Measurements from ENCODE around the gene CCNB2. TPM values are rescaled to one million over a fixed set of nuclear protein-coding genes. Genes with fewer than 3 reads are reported as not detected.

CCNB2 gene
- total and polyA plus RNA-seq, 4 donors = 0.32 to 2.2 (median 1.5) TPM; not detected in 1

DNA sequence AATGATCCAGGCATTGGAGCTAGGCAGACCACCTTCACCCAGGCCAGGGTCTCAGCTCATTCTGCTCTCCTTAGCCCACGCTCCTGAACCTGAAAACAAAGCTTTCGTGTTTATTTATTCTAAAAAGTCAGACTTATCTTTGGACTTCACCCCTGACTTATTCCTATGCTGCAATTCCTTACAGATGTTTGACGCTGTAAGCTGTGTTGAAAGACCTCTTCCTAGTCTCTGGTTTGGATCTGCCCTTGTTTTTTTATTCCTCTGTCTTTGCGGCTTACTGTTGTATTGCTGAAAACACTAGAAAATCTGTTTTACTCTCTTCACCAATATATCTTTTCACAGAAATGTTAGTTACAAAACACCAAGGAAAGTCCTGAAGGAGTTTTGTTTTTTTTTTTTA is 61.2 kb downstream of the CCNB2 start:
- Histone ChIP-seq H3K27ac (ENCODE audit: low read depth in 1 of 2, low read length in 2 of 2) (no peak overlapping the region), H3K4me3 (ENCODE audit: low read length in 2 of 2) (no peak overlapping the region), H3K36me3 (ENCODE audit: control insufficient read depth in 1 of 2, insufficient read depth in 2 of 2, low read length in 1 of 2) (peaks cover 0 to 5% of the 10 kb centered on the region in 2 donors), H3K9me3 (ENCODE audit: control insufficient read depth, low read length) (no peaks in the 10 kb centered on the region), H3K27me3 (ENCODE audit: control insufficient read depth in 1 of 2, insufficient read depth in 2 of 2, low read length in 1 of 2) (no peaks in the 10 kb centered on the region), H3K4me1 (ENCODE audit: control insufficient read depth in 1 of 2, insufficient read depth in 2 of 2, low read length in 2 of 2) (peaks cover 6 to 11% of the 10 kb centered on the region in 2 donors)
- ATAC-seq (ENCODE audit: low FRiP score) (no peak), DNase-seq (no peak)
- intact Hi-C loops (cut with DNase I) = loop anchor here in 1 of 2 donors (5.0 kb wide), 2 partner anchors 56 to 71 kb away; no protein-coding TSS in a partner anchor
- WGBS, 2 donors = 6 to 14% methylated on average over 4 of the region's 4 CpGs

DNA sequence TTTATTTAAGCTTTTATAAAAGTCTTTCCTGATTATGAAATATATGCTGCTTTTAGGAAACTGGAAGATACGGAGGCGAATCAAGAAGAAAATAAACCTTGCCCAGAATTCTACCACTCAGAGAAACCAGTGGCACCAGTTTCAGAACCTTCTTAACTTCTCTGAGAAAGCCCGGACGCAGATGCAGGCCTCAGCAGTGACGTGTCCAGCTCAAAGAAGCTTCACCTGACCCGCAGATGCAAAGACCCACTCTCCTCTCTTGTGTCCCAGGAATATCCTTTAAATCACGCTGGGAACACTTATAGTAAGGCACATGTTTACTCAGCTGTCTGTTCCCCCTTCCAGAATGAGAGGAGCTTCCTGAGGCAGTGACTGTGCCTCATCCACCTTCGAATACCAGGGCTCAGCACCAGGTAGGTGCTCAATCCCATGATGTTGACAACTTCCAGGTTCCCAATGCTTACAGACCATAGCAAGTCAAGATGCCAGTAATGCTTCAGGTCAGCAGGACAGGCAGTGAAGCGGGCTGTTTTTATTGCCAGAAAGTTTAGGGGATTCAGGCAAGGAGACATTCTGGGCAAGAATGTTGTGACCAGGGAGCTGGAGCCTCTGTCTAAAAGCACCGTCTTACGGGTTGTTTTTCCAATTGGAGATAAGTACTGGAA is 61.8 kb downstream of the CCNB2 start:
- Histone ChIP-seq H3K36me3 (ENCODE audit: control insufficient read depth in 1 of 2, insufficient read depth in 2 of 2, low read length in 1 of 2) (peaks cover 0 to 5% of the 10 kb centered on the region in 2 donors), H3K27me3 (ENCODE audit: control insufficient read depth in 1 of 2, insufficient read depth in 2 of 2, low read length in 1 of 2) (no peaks in the 10 kb centered on the region), H3K4me1 (ENCODE audit: control insufficient read depth in 1 of 2, insufficient read depth in 2 of 2, low read length in 2 of 2) (peaks cover 6 to 11% of the 10 kb centered on the region in 2 donors), H3K4me3 (ENCODE audit: low read length in 2 of 2) (no peak overlapping the region), H3K9me3 (ENCODE audit: control insufficient read depth, low read length) (no peaks in the 10 kb centered on the region), H3K27ac (ENCODE audit: low read depth in 1 of 2, low read length in 2 of 2) (peak overlapping the region in 1 of 2 donors; percentile 50)
- no peak for DNase-seq
- intact Hi-C loops (cut with DNase I) = loop anchor here in 1 of 2 donors (5.0 kb wide), 2 partner anchors 56 to 71 kb away; no protein-coding TSS in a partner anchor
- no peak for ATAC-seq (ENCODE audit: low FRiP score)
- 46 to 55% methylated on average over 11 of the region's 11 CpGs for WGBS, 2 donors

DNA sequence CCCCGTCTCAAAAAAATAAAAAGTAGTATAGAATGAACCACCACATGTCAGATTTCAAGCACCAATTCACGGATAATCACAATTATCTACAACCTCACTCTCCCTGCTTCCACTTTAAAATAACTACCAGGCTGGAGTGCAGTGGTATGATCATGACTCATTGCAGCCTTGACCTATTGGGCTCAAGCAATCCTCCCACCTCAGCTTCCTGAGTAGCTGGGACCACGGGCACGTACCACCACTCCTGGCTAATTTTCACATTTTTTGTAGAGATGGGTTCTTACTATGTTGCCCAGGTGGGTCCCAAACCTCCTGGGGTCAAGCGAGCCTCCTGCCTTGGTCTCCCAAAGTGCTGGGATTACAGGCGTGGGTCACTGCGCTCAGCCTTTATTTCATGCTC is 63.6 kb downstream of the CCNB2 start:
- Histone ChIP-seq H3K4me1 (ENCODE audit: control insufficient read depth in 1 of 2, insufficient read depth in 2 of 2, low read length in 2 of 2) (peaks cover 6 to 11% of the 10 kb centered on the region in 2 donors), H3K9me3 (ENCODE audit: control insufficient read depth, low read length) (no peaks in the 10 kb centered on the region), H3K27me3 (ENCODE audit: control insufficient read depth in 1 of 2, insufficient read depth in 2 of 2, low read length in 1 of 2) (no peaks in the 10 kb centered on the region), H3K4me3 (ENCODE audit: low read length in 2 of 2) (no peak overlapping the region), H3K27ac (ENCODE audit: low read depth in 1 of 2, low read length in 2 of 2) (peak overlapping the region; percentile 15 to 39), H3K36me3 (ENCODE audit: control insufficient read depth in 1 of 2, insufficient read depth in 2 of 2, low read length in 1 of 2) (peaks cover 0 to 1% of the 10 kb centered on the region in 2 donors)
- intact Hi-C loops (cut with DNase I) = loop anchor here in 1 of 2 donors (5.0 kb wide), 2 partner anchors 54 to 69 kb away; no protein-coding TSS in a partner anchor
- ATAC-seq (ENCODE audit: low FRiP score) (no peak), DNase-seq (no peak)
- 68 to 72% methylated on average over 7 of the region's 7 CpGs for WGBS, 2 donors

DNA sequence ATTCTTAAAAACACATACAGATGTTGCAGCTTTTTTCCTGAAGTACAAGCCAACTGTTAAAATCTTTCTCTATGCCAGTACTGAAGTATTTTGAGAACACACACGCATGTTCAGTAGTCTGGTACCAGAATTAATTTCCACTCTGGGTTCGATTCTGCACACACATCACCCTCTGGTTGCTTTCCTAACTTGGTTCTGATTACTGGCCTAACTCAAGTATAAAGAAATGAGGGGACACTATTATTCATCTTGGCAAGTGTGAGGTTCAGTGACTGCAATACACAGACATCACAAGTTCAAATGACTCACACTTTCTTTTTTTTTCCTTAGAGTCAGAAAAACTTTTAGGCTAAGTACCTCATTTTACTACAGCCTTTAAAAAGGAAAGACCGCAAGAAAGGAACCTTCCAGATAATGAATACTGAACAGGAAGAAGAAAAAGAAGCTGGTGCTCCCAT is 64.3 kb downstream of the CCNB2 start:
- no peak for DNase-seq
- Histone ChIP-seq H3K36me3 (ENCODE audit: control insufficient read depth in 1 of 2, insufficient read depth in 2 of 2, low read length in 1 of 2) (peaks cover 0 to 1% of the 10 kb centered on the region in 2 donors), H3K4me3 (ENCODE audit: low read length in 2 of 2) (no peak overlapping the region), H3K27me3 (ENCODE audit: control insufficient read depth in 1 of 2, insufficient read depth in 2 of 2, low read length in 1 of 2) (no peaks in the 10 kb centered on the region), H3K9me3 (ENCODE audit: control insufficient read depth, low read length) (no peaks in the 10 kb centered on the region), H3K4me1 (ENCODE audit: control insufficient read depth in 1 of 2, insufficient read depth in 2 of 2, low read length in 2 of 2) (peaks cover 6 to 11% of the 10 kb centered on the region in 2 donors), H3K27ac (ENCODE audit: low read depth in 1 of 2, low read length in 2 of 2) (peak overlapping the region; percentile 20 to 80)
- intact Hi-C loops (cut with DNase I) = loop anchor here in 1 of 2 donors (5.0 kb wide), 2 partner anchors 53 to 68 kb away; no protein-coding TSS in a partner anchor
- 5 to 8% methylated on average over 3 of the region's 3 CpGs for WGBS, 2 donors
- ATAC-seq (ENCODE audit: low FRiP score) = peak; percentile 88

DNA sequence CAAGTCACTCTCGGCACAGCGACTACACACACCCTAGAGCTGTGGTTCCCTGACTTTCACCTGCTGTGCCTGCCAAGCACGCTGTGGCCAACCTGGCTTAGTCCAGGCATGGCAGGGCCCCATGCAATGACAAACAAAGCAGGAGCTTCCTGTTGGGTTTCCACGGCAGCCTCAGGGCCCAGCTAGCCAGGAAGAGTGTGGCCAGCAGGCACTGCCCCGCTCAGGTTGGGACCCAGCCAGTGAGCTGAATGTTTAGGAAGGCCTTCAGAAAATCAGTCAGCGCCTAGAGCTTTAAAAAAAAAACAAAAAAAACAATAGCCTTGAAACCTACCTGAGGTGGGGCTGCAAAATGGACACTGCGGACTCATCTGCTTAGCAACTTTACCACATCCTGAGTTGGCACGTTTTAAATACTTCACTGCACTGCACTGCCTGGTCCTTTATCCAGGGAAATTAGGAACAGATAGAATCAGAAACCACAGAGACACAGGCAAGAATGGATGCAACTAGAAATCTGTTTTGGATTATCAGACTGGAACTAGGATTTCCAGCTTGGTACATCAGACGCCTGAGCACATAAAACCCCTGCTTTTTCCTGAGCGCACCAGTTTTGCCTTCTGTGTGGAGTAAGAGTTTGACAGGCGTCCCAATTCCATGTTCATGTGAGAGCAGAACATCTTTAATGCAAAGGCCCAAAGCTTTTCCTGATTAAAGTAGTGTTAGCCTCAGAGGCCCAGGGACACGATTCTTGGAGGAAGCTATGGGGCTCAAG is 65.5 kb downstream of the CCNB2 start:
- intact Hi-C loops (cut with DNase I) = loop anchor here (2.0 to 10.0 kb wide), 3 partner anchors 142 to 324 kb away; partner anchors contain the start of gene MYO1E (in 1 of the 2)
- DNase-seq = peak; percentile 87 to 91
- Histone ChIP-seq H3K4me3 (ENCODE audit: low read length in 2 of 2) (no peak overlapping the region), H3K9me3 (ENCODE audit: control insufficient read depth, low read length) (no peaks in the 10 kb centered on the region), H3K4me1 (ENCODE audit: control insufficient read depth in 1 of 2, insufficient read depth in 2 of 2, low read length in 2 of 2) (peaks cover 6 to 11% of the 10 kb centered on the region in 2 donors), H3K27me3 (ENCODE audit: control insufficient read depth in 1 of 2, insufficient read depth in 2 of 2, low read length in 1 of 2) (no peaks in the 10 kb centered on the region), H3K36me3 (ENCODE audit: control insufficient read depth in 1 of 2, insufficient read depth in 2 of 2, low read length in 1 of 2) (peaks cover 0 to 1% of the 10 kb centered on the region in 2 donors), H3K27ac (ENCODE audit: low read depth in 1 of 2, low read length in 2 of 2) (peak overlapping the region; percentile 63 to 99)
- 34 to 36% methylated on average over 12 of the region's 12 CpGs for WGBS, 2 donors
- ATAC-seq (ENCODE audit: low FRiP score) = peak; percentile 79

DNA sequence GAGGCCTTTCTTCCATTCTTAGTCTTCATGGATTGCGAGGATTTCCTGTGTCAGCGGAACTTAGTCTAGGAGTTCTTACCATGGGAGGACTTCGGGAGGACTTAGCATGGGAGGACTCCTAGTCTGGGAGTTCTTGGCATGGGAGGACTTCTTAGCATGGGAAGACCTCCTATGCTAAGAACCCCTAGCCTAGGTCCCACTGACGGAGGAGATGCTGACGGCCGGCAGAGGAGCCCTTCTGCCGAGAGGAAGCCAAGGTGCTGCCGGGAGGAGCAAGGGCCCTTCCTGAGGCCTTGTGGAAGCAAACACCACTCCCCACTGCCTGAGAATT is 66.1 kb downstream of the CCNB2 start:
- intact Hi-C loops (cut with DNase I) = loop anchor here (2.0 to 10.0 kb wide), 3 partner anchors 141 to 324 kb away; partner anchors contain the start of gene MYO1E (in 1 of the 2)
- Histone ChIP-seq H3K4me1 (ENCODE audit: control insufficient read depth in 1 of 2, insufficient read depth in 2 of 2, low read length in 2 of 2) (peaks cover under 1 to 10% of the 10 kb centered on the region in 2 donors), H3K36me3 (ENCODE audit: control insufficient read depth in 1 of 2, insufficient read depth in 2 of 2, low read length in 1 of 2) (peaks cover 0 to 1% of the 10 kb centered on the region in 2 donors), H3K27me3 (ENCODE audit: control insufficient read depth in 1 of 2, insufficient read depth in 2 of 2, low read length in 1 of 2) (no peaks in the 10 kb centered on the region), H3K27ac (ENCODE audit: low read depth in 1 of 2, low read length in 2 of 2) (peak overlapping the region; percentile 55 to 63), H3K4me3 (ENCODE audit: low read length in 2 of 2) (no peak overlapping the region), H3K9me3 (ENCODE audit: control insufficient read depth, low read length) (no peaks in the 10 kb centered on the region)
- DNase-seq (no peak), ATAC-seq (ENCODE audit: low FRiP score) (no peak)
- WGBS, 2 donors = 96% methylated on average over 8 of the region's 8 CpGs

DNA sequence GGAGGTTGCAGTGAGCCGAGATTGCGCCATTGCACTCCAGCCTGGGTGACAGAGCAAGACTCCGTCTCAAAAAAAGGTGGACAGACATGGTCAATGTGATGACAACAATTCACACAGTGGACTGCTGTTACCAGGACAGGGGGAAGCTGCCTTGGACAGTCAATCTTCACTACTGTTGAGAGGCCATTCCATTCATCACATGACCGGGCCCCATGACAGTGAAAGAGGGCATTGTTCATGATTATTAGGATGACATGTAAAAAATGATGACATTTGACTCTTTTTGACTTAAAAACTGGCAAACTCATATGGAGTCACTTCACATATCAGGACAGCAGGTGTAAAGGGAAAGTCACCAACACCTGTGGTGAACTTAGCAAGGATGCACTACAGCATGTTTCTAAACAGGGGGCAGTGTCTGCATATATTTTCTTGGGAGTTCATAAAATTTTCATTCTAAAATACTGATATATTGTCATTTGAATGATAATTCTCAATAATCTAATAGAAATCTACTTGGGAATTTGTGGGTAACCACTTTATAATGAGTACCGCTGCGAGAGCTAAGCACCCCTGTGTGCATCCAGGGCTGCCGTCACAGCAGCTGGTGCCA is 67.4 kb downstream of the CCNB2 start:
- H3K4me1 ChIP-seq (ENCODE audit: control insufficient read depth in 1 of 2, insufficient read depth in 2 of 2, low read length in 2 of 2) = peaks cover 0 to 5% of the 10 kb centered on the region in 2 donors
- H3K27ac ChIP-seq (ENCODE audit: low read depth in 1 of 2, low read length in 2 of 2) = no peak overlapping the region
- DNase-seq (no peak), ATAC-seq (ENCODE audit: low FRiP score) (no peak)
- intact Hi-C loops (cut with DNase I) = loop anchor here (5.0 to 10.0 kb wide), 2 partner anchors 140 to 322 kb away; no protein-coding TSS in a partner anchor
- no peak overlapping the region for H3K4me3 ChIP-seq (ENCODE audit: low read length in 2 of 2)
- peaks cover 2 to 4% of the 10 kb centered on the region in 2 donors for H3K36me3 ChIP-seq (ENCODE audit: control insufficient read depth in 1 of 2, insufficient read depth in 2 of 2, low read length in 1 of 2)
- WGBS, 2 donors = 98 to 99% methylated on average over 7 of the region's 7 CpGs
- H3K27me3 ChIP-seq (ENCODE audit: control insufficient read depth in 1 of 2, insufficient read depth in 2 of 2, low read length in 1 of 2) = no peaks in the 10 kb centered on the region
- H3K9me3 ChIP-seq (ENCODE audit: control insufficient read depth, low read length) = no peaks in the 10 kb centered on the region

DNA sequence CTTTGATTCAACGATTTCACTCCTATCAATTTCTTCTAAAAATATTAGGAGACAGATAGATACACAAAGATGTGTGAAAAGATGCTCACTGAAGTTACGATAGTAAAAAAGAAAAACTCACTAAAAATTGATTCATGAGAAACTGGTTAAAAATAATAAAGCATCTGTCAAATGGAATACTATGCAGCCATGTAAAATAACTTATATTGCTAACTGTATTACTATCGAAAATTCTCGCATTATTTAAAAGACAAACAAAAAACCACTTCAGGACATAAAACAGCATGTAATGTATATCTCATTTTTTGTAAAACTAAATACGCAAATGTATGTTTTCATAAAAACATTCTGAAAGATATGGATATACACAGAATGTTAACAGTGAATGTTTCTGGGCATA is 68.2 kb downstream of the CCNB2 start:
- Histone ChIP-seq H3K4me1 (ENCODE audit: control insufficient read depth in 1 of 2, insufficient read depth in 2 of 2, low read length in 2 of 2) (peaks cover 0 to 5% of the 10 kb centered on the region in 2 donors), H3K9me3 (ENCODE audit: control insufficient read depth, low read length) (no peaks in the 10 kb centered on the region), H3K27me3 (ENCODE audit: control insufficient read depth in 1 of 2, insufficient read depth in 2 of 2, low read length in 1 of 2) (no peaks in the 10 kb centered on the region), H3K4me3 (ENCODE audit: low read length in 2 of 2) (no peak overlapping the region), H3K27ac (ENCODE audit: low read depth in 1 of 2, low read length in 2 of 2) (no peak overlapping the region), H3K36me3 (ENCODE audit: control insufficient read depth in 1 of 2, insufficient read depth in 2 of 2, low read length in 1 of 2) (peaks cover 2 to 6% of the 10 kb centered on the region in 2 donors)
- DNase-seq (no peak), ATAC-seq (ENCODE audit: low FRiP score) (no peak)
- WGBS, 2 donors = 97 to 98% methylated on average over 5 of the region's 5 CpGs
- intact Hi-C loops (cut with DNase I) = loop anchor here (5.0 to 10.0 kb wide), 2 partner anchors 139 to 322 kb away; no protein-coding TSS in a partner anchor
